Measurements from ENCODE around the gene MFSD12. TPM values are rescaled to one million over a fixed set of nuclear protein-coding genes. Genes with fewer than 3 reads are reported as not detected.

The MFSD12 gene
- polyA plus RNA-seq, 1 donor: 55.8 TPM

Other genes starting within 250 kb of the MFSD12 start
- gene NFIC, start 191.0 kb downstream of the MFSD12 start, polyA plus RNA-seq (ENCODE audit: insufficient read length): 20.0 TPM
- gene SMIM24, start 77.1 kb downstream of the MFSD12 start, polyA plus RNA-seq (ENCODE audit: insufficient read length): 446 TPM
- not detected for gene SMIM44, start 74.1 kb downstream of the MFSD12 start, polyA plus RNA-seq (ENCODE audit: insufficient read length)
- gene DOHH, start 56.9 kb downstream of the MFSD12 start, polyA plus RNA-seq (ENCODE audit: insufficient read length): 5.2 TPM
- gene FZR1, start 51.3 kb downstream of the MFSD12 start, polyA plus RNA-seq (ENCODE audit: insufficient read length): 46.7 TPM
- gene TEKTIP1, start 18.4 kb downstream of the MFSD12 start, polyA plus RNA-seq (ENCODE audit: insufficient read length): 5.1 TPM
- gene HMG20B, start 15.4 kb upstream of the MFSD12 start, polyA plus RNA-seq (ENCODE audit: insufficient read length): 76.6 TPM
- gene GIPC3, start 27.9 kb upstream of the MFSD12 start, polyA plus RNA-seq (ENCODE audit: insufficient read length): 1.9 TPM
- gene TBXA2R, start 49.3 kb upstream of the MFSD12 start, polyA plus RNA-seq (ENCODE audit: insufficient read length): 2.2 TPM
- 23.2 TPM for gene CACTIN, start 69.2 kb upstream of the MFSD12 start, polyA plus RNA-seq (ENCODE audit: insufficient read length)
- gene PIP5K1C, start 142.9 kb upstream of the MFSD12 start, polyA plus RNA-seq (ENCODE audit: insufficient read length): 21.1 TPM
- gene TJP3, start 150.8 kb upstream of the MFSD12 start, polyA plus RNA-seq (ENCODE audit: insufficient read length): 7.5 TPM
- 16.9 TPM for gene APBA3, start 204.1 kb upstream of the MFSD12 start, polyA plus RNA-seq (ENCODE audit: insufficient read length)
- gene MRPL54, start 205.1 kb upstream of the MFSD12 start, polyA plus RNA-seq (ENCODE audit: insufficient read length): 22.6 TPM
- not detected for gene RAX2, start 214.6 kb upstream of the MFSD12 start, polyA plus RNA-seq (ENCODE audit: insufficient read length)
- gene MATK, start 228.8 kb upstream of the MFSD12 start, polyA plus RNA-seq (ENCODE audit: insufficient read length): 0.96 TPM

All from left kidney (tissue), 1 donor.